PC-9 (cell line): ENCODE measurements around the gene TYW3. TPM values are rescaled to one million over a fixed set of nuclear protein-coding genes. Genes with fewer than 3 reads are reported as not detected.

Experiments
- BruUV-seq: library from RNA; stranded (reverse); fragments of 400-500 nt; replicated peaks from 2 replicates; lab custom pipeline; 2021; lab: Mats Ljungman, UMichigan
- CTCF ChIA-PET: fragments of 300-600 bp; sonication (Branson Sonifier 250); formaldehyde crosslinking; loops from one replicate; lab custom pipeline; 2022; ENCODE audit warnings: antibody characterized with exemption; lab: Charles Lee
- POLR2A ChIA-PET: fragments of 300-600 bp; sonication (Branson Sonifier 250); formaldehyde crosslinking; loops from one replicate; lab custom pipeline; 2022; ENCODE audit warnings: antibody characterized with exemption; ENCODE audit not compliant: unreplicated experiment; lab: Charles Lee
- DNase-seq, 2 experiments: peaks; one replicate each; pipeline versions ENCODE4 v3.0.0 to v3.0.0-alpha.2; 2015 to 2022; ENCODE audit warnings: mixed read lengths in 1 of 2
- H2AFZ ChIP-seq: fragments of 200-600 bp; sonication (generic); 2 replicates; pipeline ENCODE4 v1.8.1; 2017; ENCODE audit warnings: antibody characterized with exemption
- H3F3A ChIP-seq: fragments of 200-600 bp; sonication (generic); 2 replicates; pipeline ENCODE4 v1.8.1; 2017; ENCODE audit warnings: antibody characterized with exemption, mild to moderate bottlenecking, low read depth; ENCODE audit not compliant: insufficient read depth
- H3K27ac ChIP-seq: fragments of 200-600 bp; sonication (generic); 2 replicates; pipeline ENCODE4 v1.6.1; 2016; ENCODE audit warnings: mixed run types
- H3K27me3 ChIP-seq: fragments of 200-600 bp; sonication (generic); 2 replicates; pipeline ENCODE4 v1.6.1; 2016; ENCODE audit warnings: low read depth, mixed run types; ENCODE audit not compliant: insufficient read depth
- H3K36me3 ChIP-seq: fragments of 200-600 bp; sonication (generic); 2 replicates; pipeline ENCODE4 v1.6.1; 2016; ENCODE audit warnings: low read depth, mixed run types
- H3K4me1 ChIP-seq: fragments of 200-600 bp; sonication (generic); replicated peaks from 2 replicates; pipeline ENCODE4 v1.6.1; 2016; ENCODE audit warnings: mixed run types; ENCODE audit not compliant: insufficient read depth
- H3K4me2 ChIP-seq: fragments of 200-600 bp; sonication (generic); 2 replicates; pipeline ENCODE4 v1.6.1; 2017; ENCODE audit warnings: mixed run types
- H3K4me3 ChIP-seq: fragments of 200-600 bp; sonication (generic); 2 replicates; pipeline ENCODE4 v1.6.1; 2016; ENCODE audit warnings: mixed run types
- H3K79me2 ChIP-seq: fragments of 200-600 bp; sonication (generic); 2 replicates; pipeline ENCODE4 v1.6.1; 2017; ENCODE audit warnings: low read depth, mixed run types
- H3K9me2 ChIP-seq: fragments of 200-600 bp; sonication (generic); 2 replicates; pipeline ENCODE4 v1.8.1; 2017; ENCODE audit warnings: mild to moderate bottlenecking; ENCODE audit not compliant: insufficient read depth
- H3K9me3 ChIP-seq: fragments of 200-600 bp; sonication (generic); 2 replicates; pipeline ENCODE4 v1.8.1; 2016; ENCODE audit warnings: low read depth; ENCODE audit not compliant: insufficient read depth
- H4K20me1 ChIP-seq: fragments of 200-600 bp; sonication (generic); 2 replicates; pipeline ENCODE4 v1.8.1; 2017; ENCODE audit not compliant: insufficient read depth
- EZH2 ChIP-seq: fragments of 200-600 bp; sonication (generic); IDR thresholded peaks from 2 replicates; pipeline ENCODE4 v1.8.0; 2017; ENCODE audit warnings: antibody characterized with exemption, low read depth
- intact Hi-C: fragments of 100-400 bp; cut with micrococcal nuclease; formaldehyde crosslinking; loops from one replicate; pipeline ENCODE4 v1.10.0; 2022; ENCODE audit not compliant: unreplicated experiment
- total RNA-seq: library from RNA; stranded (reverse); gene quantifications from 2 replicates; pipeline ENCODE4 v1.2.3, GENCODE V29; 2021
- TF ChIP-seq, protein P1 (sequence below): fragments of 200-600 bp; sonication (generic); conservative IDR thresholded peaks from 2 replicates; pipeline ENCODE4 v1.6.1; 2017; ENCODE audit warnings: mixed run types, antibody characterized with exemption, mild to moderate bottlenecking, moderate library complexity

TYW3 gene
- total RNA-seq, 1 experiment from 2014 or later = 19.8 TPM

DNA sequence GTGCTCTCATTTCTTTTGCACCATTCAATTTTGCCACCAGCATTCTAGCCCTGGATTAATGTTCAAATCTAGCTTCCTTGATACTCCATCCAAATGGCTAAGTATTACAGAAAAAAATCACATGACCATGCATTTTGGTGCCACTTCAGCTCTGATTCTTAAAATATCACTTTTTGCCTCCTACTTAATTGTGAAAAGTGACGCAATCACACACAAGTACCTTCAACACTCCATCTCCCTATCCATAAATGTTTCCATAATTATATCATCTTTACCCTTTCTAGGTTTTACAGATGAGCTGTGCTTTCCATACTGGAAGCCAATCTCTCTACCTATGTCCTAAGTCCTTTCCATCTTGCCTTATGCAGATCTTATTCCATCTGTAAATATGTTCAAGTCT, 16.1 kb upstream of the TYW3 start:
- Histone ChIP-seq H3K4me1 (no peaks in the 10 kb centered on the region), H3K9me2 (no peaks in the 10 kb centered on the region), H3K36me3 (peaks cover 10% of the 10 kb centered on the region; the same call in 1 of the 2 replicates), H3K27ac (no peak overlapping the region), H4K20me1 (no peaks in the 10 kb centered on the region), H2AFZ (no peak overlapping the region), H3F3A (no peaks in the 10 kb centered on the region), H3K79me2 (no peaks in the 10 kb centered on the region), H3K27me3 (no peaks in the 10 kb centered on the region), H3K4me2 (no peak overlapping the region), H3K9me3 (no peaks in the 10 kb centered on the region), H3K4me3 (no peak overlapping the region)
- ChIA-PET CTCF (no interaction called here), POLR2A (no interaction called here)
- no peak for DNase-seq
- intact Hi-C loops = no loop called here
- no TSS peak for BruUV-seq
- TF ChIP-seq, protein P1, sequence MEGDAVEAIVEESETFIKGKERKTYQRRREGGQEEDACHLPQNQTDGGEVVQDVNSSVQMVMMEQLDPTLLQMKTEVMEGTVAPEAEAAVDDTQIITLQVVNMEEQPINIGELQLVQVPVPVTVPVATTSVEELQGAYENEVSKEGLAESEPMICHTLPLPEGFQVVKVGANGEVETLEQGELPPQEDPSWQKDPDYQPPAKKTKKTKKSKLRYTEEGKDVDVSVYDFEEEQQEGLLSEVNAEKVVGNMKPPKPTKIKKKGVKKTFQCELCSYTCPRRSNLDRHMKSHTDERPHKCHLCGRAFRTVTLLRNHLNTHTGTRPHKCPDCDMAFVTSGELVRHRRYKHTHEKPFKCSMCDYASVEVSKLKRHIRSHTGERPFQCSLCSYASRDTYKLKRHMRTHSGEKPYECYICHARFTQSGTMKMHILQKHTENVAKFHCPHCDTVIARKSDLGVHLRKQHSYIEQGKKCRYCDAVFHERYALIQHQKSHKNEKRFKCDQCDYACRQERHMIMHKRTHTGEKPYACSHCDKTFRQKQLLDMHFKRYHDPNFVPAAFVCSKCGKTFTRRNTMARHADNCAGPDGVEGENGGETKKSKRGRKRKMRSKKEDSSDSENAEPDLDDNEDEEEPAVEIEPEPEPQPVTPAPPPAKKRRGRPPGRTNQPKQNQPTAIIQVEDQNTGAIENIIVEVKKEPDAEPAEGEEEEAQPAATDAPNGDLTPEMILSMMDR = no peak
- TF ChIP-seq EZH2 = no peak

DNA sequence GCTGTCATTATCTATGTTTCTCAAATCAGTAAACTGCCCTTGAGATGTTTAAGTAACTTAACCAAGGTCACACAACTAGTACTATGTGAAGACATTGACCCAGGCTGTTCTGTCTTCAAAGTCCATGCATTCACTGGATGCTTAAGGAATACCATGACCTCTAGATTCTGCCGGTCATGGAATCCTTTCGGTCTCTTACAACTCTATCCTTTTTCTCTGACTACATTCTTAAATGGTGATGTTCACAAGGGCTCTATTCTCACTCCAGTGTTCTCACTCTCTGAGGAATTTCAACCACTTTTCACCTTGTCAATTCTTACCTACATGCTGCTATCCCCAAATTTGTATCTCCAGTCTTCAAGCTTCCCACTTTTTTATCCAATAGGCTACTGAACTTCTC, 15.3 kb upstream of the TYW3 start:
- no peak overlapping the region for H2AFZ ChIP-seq
- no peak overlapping the region for H3K4me3 ChIP-seq
- H3K79me2 ChIP-seq = no peaks in the 10 kb centered on the region
- no peaks in the 10 kb centered on the region for H3K9me3 ChIP-seq
- no peak overlapping the region for H3K27ac ChIP-seq
- H3K9me2 ChIP-seq = no peaks in the 10 kb centered on the region
- no peaks in the 10 kb centered on the region for H3F3A ChIP-seq
- no TSS peak for BruUV-seq
- no peaks in the 10 kb centered on the region for H3K4me1 ChIP-seq
- TF ChIP-seq, protein P1 = no peak
- no peak for TF ChIP-seq EZH2
- no peak for DNase-seq
- POLR2A ChIA-PET = no interaction called here
- H3K4me2 ChIP-seq = no peak overlapping the region
- H3K36me3 ChIP-seq = peaks cover 10% of the 10 kb centered on the region; the same call in 1 of the 2 replicates
- no peaks in the 10 kb centered on the region for H4K20me1 ChIP-seq
- H3K27me3 ChIP-seq = no peaks in the 10 kb centered on the region
- CTCF ChIA-PET = no interaction called here
- intact Hi-C loops = no loop called here

DNA sequence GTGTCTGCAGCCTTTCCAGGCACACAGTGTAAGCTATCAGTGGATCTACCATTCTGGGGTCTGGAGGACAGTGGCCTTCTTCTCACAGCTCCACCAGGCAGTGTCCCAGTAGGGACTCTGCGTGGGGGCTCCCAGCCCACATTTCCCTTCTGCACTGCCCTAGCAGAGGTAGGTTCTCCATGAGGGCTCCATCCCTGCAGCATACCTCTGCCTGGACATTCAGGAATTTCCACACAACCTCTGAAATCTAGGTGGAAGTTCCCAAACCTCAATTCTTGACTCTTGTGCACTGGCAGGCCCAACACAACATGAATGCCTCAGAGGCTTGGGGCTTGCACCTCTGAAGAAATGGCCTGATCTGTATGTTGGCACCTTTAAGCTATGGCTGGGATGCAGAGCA, 6.9 kb upstream of the TYW3 start:
- Histone ChIP-seq H3K27me3 (no peaks in the 10 kb centered on the region), H3K9me2 (no peaks in the 10 kb centered on the region), H3K36me3 (0 out of 2 replicates have a peak, but pooled peaks cover 3% of the 10 kb centered on the region), H3K9me3 (no peaks in the 10 kb centered on the region), H3K4me2 (no peak overlapping the region), H3K4me3 (no peak overlapping the region), H3K79me2 (no peaks in the 10 kb centered on the region), H4K20me1 (no peaks in the 10 kb centered on the region), H3F3A (no peaks in the 10 kb centered on the region), H2AFZ (no peak overlapping the region), H3K4me1 (peaks cover 4% of the 10 kb centered on the region; the same call in 1 of the 2 replicates), H3K27ac (no peak overlapping the region)
- DNase-seq = no peak
- intact Hi-C loops = no loop called here
- ChIA-PET POLR2A (no interaction called here), CTCF (no interaction called here)
- TF ChIP-seq, protein P1 = no peak
- TF ChIP-seq EZH2 = no peak
- BruUV-seq = no TSS peak
